Omental fat pad (tissue), 4 donors: ENCODE measurements around the gene CASK. TPM values are rescaled to one million over a fixed set of nuclear protein-coding genes. Genes with fewer than 3 reads are reported as not detected.

Source experiments
- ATAC-seq: fragments of 150-250 bp; one replicate; pipeline ENCODE4 v1.9.1; 2016; ENCODE audit warnings: mild to moderate bottlenecking, moderate library complexity; ENCODE audit not compliant: low FRiP score
- DNase-seq: peaks from one replicate; pipeline ENCODE4 v3.0.0-alpha.2; 2019; ENCODE audit warnings: low spot score
- CTCF ChIP-seq, 3 donors: fragments of 450-650 bp; IDR thresholded peaks; one replicate each; pipeline ENCODE4 v1.5.1; 2016 to 2017; ENCODE audit warnings: antibody characterized with exemption in 3 of 3, mild to moderate bottlenecking in 3 of 3, moderate library complexity in 2 of 3
- total RNA-seq, 4 donors: library from RNA; depleted of rRNA; stranded (reverse); fragments of >200 nt; gene quantifications; one replicate each; pipeline ENCODE4 v1.1.0, GENCODE V29; 2016

CASK gene
- total RNA-seq, 4 donors from 2014 or later = 26.8 to 42.4 (median 32.9) TPM

- ATAC-seq = no peak
- no peak for TF ChIP-seq CTCF (IDR thresholded peaks at IDR 0.05)
Measured at GRCh38 chrX:41548411-41548810, 374.9 kb downstream of the CASK start.

GRCh38 chrX:41543668-41544067 is 379.7 kb downstream of the CASK start:
- no peak for TF ChIP-seq CTCF (IDR thresholded peaks at IDR 0.05)
- ATAC-seq (no peak), DNase-seq (no peak)

More at GRCh38 chrX:41548411-41548810, 374.9 kb downstream of the CASK start:
- no peak for DNase-seq

GRCh38 chrX:41543025-41543424 is 380.3 kb downstream of the CASK start:
- DNase-seq (no peak), ATAC-seq (no peak)
- TF ChIP-seq CTCF (IDR thresholded peaks at IDR 0.05) = no peak

- ATAC-seq (no peak), DNase-seq (no peak)
- no peak for TF ChIP-seq CTCF (IDR thresholded peaks at IDR 0.05)
Measured at GRCh38 chrX:41542536-41542935, 380.8 kb downstream of the CASK start.

GRCh38 chrX:41542135-41542534 is 381.2 kb downstream of the CASK start:
- DNase-seq = no peak
- ATAC-seq = no peak
- no peak for TF ChIP-seq CTCF (IDR thresholded peaks at IDR 0.05)

GRCh38 chrX:41541386-41541785 is 382.0 kb downstream of the CASK start:
- no peak for DNase-seq
- no peak for ATAC-seq
- no peak for TF ChIP-seq CTCF (IDR thresholded peaks at IDR 0.05)

GRCh38 chrX:41538707-41539106 is 384.6 kb downstream of the CASK start:
- ATAC-seq = no peak
- no peak for TF ChIP-seq CTCF (IDR thresholded peaks at IDR 0.05)
- DNase-seq = no peak
